ENCODE measurements around the gene TANK. TPM values are rescaled to one million over a fixed set of nuclear protein-coding genes. Genes with fewer than 3 reads are reported as not detected.

The TANK gene
- total RNA-seq, 1 donor from 2014 or later, result 18.4 TPM

DNA sequence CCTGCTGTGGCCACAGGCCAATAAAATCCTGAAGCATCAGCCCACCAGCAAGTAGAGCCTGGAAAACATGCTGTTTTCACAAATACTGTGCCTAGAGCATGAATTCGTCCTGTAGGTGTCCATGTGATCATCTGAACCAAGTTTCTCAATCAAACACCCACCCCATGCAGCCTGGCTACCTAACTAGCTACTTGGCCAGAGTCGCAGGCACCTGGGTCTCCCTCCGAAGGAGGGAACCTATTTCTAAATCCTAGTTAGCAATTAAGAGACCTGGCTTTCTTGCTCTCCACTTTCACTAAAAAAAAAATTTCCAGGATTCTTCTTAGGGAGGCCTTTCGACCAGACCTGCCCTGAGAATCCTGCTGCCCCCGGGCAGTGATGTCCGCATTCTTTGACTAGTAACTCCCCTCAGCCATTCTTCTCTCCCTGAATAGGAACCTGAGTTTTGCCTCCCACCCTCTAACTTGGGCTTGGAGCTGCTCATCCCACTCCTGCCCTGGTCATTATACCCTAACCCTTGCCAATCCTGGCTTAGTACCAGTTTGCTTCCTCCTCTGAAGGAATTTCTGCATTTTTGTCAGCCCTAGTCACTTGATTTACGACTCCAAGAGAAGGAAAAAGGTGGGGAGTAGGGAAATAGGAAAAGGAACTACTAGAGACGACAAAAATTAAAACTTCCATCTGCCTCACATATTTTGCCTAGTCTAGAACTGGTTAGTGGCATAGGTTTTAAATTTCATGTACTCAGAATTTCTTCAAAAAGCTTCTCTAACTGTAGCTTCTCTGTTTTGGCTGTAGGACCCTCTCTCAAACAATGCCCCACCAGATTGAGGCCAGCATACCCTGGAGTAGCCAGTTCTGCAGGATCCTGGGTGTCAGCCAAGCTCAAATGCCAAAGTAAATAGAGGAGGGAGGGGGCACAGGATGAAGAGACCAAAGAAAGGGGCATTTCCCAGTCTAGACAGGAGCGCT, 25.4 kb upstream of the TANK start:
- Histone ChIP-seq H3K9me3 (no peaks in the 10 kb centered on the region), H3K36me3 (no peaks in the 10 kb centered on the region), H3K27ac (no peak overlapping the region), H3K27me3 (no peaks in the 10 kb centered on the region), H3K4me1 (peaks cover 5 to 25% of the 10 kb centered on the region in 2 donors), H3K4me3 (no peak overlapping the region)
- intact Hi-C loops (cut with DNase I), result no loop called here
- TF ChIP-seq CTCF (IDR thresholded peaks at IDR 0.05), result no peak
- DNase-seq (ENCODE audit: low spot score in 2 of 2), result no peak

DNA sequence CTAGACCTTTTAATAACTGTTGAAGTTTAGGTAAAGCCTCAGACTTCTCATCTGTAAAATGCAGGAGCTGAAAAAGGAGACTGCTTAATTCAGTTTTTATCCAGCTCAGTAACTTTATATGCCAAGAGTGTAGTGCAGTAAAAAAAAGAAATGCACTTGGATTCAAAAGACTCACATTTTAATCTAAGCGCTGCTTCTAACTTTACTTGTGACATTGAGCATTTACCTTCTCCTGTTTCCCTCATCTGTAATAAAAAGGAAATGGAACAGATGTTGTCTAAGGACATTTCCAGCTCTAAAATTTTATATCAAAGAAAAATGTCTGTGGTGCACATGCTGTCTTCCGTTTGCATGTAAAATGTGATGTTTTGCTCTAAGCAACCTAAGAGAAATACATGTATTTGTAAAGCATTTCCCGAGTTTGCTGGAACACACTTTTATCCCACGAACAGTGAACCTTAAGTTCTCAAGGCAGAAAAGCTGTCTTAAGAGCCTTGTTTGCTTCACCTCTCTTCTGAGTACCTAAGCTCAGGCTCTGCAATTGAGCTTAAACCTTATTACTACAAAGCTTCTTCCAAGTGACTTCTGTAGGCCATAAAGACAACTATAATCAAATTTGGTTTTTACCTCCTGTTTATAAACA, 24.2 kb upstream of the TANK start:
- no peaks in the 10 kb centered on the region for H3K9me3 ChIP-seq
- H3K27me3 ChIP-seq, result no peaks in the 10 kb centered on the region
- H3K4me1 ChIP-seq, result peaks cover 5 to 25% of the 10 kb centered on the region in 2 donors
- no peak for DNase-seq (ENCODE audit: low spot score in 2 of 2)
- intact Hi-C loops (cut with DNase I), result no loop called here
- H3K4me3 ChIP-seq, result no peak overlapping the region
- H3K27ac ChIP-seq, result peak overlapping the region in 1 of 2 donors; percentile 14
- H3K36me3 ChIP-seq, result no peaks in the 10 kb centered on the region
- TF ChIP-seq CTCF (IDR thresholded peaks at IDR 0.05), result no peak

DNA sequence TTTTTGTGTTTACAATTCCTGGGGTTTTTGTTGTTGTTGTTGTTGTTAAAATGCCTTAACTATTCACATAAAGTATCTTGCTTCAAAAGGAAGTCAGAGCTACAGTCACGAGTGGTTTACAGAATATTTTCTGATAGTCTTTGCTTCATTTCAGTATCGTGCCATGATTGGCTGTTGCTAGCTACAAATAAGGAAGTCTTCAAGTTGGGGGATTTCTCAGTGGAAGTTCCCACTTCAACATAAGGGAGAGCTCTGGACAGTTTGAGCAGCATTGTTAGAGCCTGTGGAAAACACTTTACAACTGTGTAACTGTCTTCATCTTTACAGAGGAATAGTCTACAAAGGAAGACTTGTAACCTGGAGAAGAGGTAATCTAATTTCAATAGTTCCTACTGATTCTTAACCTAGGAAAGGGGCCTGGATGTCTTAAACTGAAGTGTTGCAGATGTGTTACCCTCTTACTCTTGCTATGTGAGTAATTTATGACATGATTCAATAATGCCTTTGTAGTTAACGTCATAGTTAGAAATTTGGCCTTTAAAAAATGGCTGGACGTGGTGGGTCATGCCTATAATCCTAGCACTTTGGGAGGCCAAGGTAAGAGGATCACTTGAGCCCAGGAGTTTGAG, 23.4 kb upstream of the TANK start:
- Histone ChIP-seq H3K4me3 (peak overlapping the region in 1 of 2 donors; percentile 37), H3K9me3 (no peaks in the 10 kb centered on the region), H3K4me1 (peaks cover 5 to 25% of the 10 kb centered on the region in 2 donors), H3K27ac (peak overlapping the region; percentile 14 to 19), H3K36me3 (no peaks in the 10 kb centered on the region), H3K27me3 (no peaks in the 10 kb centered on the region)
- TF ChIP-seq CTCF (IDR thresholded peaks at IDR 0.05), result no peak
- DNase-seq (ENCODE audit: low spot score in 2 of 2), result no peak
- intact Hi-C loops (cut with DNase I), result no loop called here

DNA sequence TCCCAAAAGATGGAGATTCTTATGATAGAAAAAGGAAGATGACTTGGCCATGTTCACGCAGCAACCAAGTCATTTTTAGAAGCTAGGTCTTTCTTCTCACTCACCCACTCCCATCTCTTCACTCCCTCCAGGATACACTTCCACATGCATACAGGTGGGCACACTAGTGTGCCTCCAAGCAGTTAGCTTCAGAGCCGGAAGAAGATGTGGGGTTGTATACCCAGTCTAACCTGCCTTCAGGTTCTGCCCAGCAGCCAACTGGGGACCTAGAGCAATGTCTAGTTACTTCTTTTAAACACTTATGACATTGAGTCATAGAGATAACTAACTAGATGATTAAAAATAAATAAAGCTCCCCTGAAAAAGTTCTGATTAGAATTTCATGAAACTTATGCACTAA, 21.8 kb upstream of the TANK start:
- Histone ChIP-seq H3K27ac (no peak overlapping the region), H3K9me3 (no peaks in the 10 kb centered on the region), H3K27me3 (no peaks in the 10 kb centered on the region), H3K36me3 (no peaks in the 10 kb centered on the region), H3K4me3 (no peak overlapping the region), H3K4me1 (peaks cover 5 to 25% of the 10 kb centered on the region in 2 donors)
- intact Hi-C loops (cut with DNase I), result no loop called here
- no peak for TF ChIP-seq CTCF (IDR thresholded peaks at IDR 0.05)
- DNase-seq (ENCODE audit: low spot score in 2 of 2), result no peak

DNA sequence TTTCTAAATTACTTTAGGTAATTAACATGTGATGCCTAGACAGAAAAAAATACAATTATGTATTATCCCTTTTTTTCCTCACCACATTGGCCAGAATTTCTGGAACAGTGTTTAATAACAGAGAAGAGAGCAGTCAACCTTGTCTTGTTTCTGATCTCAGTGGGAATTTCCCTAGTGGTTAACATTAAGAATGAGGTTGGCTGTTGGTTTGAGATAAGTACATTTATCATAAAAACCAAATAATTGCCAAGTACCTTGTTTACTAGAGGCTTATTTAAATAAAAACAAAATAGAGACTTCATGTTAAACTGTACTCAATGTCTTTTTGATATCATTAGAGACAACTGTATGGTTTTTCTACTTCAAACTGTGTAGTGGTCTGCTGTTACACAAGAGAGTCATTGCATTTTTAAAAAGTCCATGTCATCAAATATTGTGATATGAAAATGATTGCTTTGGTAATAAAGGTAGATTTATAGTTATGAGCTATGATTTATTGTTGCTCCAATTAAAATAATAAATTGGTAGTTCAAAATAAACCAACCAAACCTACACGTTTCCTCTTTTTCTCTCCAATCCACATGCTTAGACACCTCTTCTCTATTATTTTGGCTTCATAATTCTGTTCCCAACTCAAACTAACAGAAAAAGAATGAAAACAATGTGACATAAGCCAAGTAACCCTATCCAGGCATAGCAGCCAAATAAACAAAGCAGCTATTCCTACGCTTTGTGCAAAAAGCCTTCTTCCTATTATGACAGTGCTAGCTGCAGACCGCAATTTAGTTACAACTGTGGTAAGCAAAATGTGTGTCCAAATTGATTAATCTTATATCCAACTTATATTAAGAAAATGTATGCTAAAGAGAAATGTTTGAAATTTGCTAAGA, 20.9 kb upstream of the TANK start:
- Histone ChIP-seq H3K27ac (no peak overlapping the region), H3K9me3 (no peaks in the 10 kb centered on the region), H3K4me1 (peaks cover 5 to 25% of the 10 kb centered on the region in 2 donors), H3K36me3 (no peaks in the 10 kb centered on the region), H3K27me3 (no peaks in the 10 kb centered on the region), H3K4me3 (peak overlapping the region in 1 of 2 donors; percentile 18)
- intact Hi-C loops (cut with DNase I), result no loop called here
- no peak for TF ChIP-seq CTCF (IDR thresholded peaks at IDR 0.05)
- no peak for DNase-seq (ENCODE audit: low spot score in 2 of 2)

All from ascending aorta (tissue), 2 donors.